HepG2 (cell line): ENCODE measurements around the gene RPLP2. TPM values are rescaled to one million over a fixed set of nuclear protein-coding genes. Genes with fewer than 3 reads are reported as not detected.

Experiments used
- ARNT2 ChIP-seq: sonication (generic); formaldehyde crosslinking; IDR thresholded peaks from 2 replicates; pipeline ENCODE4 v1.8.0; 2022; ENCODE audit warnings: mild to moderate bottlenecking, low read depth, missing genetic modification reagents, moderate library complexity
- KAT7 ChIP-seq: IDR thresholded peaks from 2 replicates; pipeline ENCODE4 v1.6.1; 2018; ENCODE audit warnings: borderline replicate concordance, missing compliant biosample characterization
- KDM2A ChIP-seq: sonication (generic); formaldehyde crosslinking; IDR thresholded peaks from 2 replicates; pipeline ENCODE4 v1.4.0; 2020; ENCODE audit warnings: low read depth, missing genetic modification reagents, borderline replicate concordance
- PAWR ChIP-seq: sonication (generic); formaldehyde crosslinking; IDR thresholded peaks from 2 replicates; pipeline ENCODE4 v1.4.0; 2020; ENCODE audit warnings: missing genetic modification reagents, mild to moderate bottlenecking, borderline replicate concordance
- TBX2 ChIP-seq: sonication (generic); formaldehyde crosslinking; IDR thresholded peaks from 2 replicates; pipeline ENCODE4 v1.5.0; 2020; ENCODE audit warnings: missing genetic modification reagents, mild to moderate bottlenecking, borderline replicate concordance
- ZFY ChIP-seq: sonication (generic); formaldehyde crosslinking; IDR thresholded peaks from 2 replicates; pipeline ENCODE4 v1.4.0; 2020; ENCODE audit warnings: missing genetic modification reagents
- ZNF589 ChIP-seq: sonication (generic); formaldehyde crosslinking; conservative IDR thresholded peaks from 2 replicates; pipeline ENCODE4 v1.8.0; 2022; ENCODE audit warnings: mild to moderate bottlenecking, moderate library complexity, missing genetic modification reagents
- polyA plus RNA-seq, 8 experiments: library from polyadenylated mRNA; depleted of rRNA in 3 of 8; stranded (reverse) in 7 of 8; unstranded in 1 of 8; fragments of >200 nt; fragmentation: Illumina TruSeq in 4 of 8; extraction: Trizol in 4 of 8; gene quantifications; 2 replicates each; pipeline versions ENCODE4 v1.2.1 to v1.2.3, GENCODE V29; 2011 to 2016; ENCODE audit warnings: low read depth in 4 of 8, missing spikeins in 1 of 8, mixed read lengths in 1 of 8; ENCODE audit not compliant: insufficient read depth in 1 of 8
- total RNA-seq, 5 experiments: library from RNA; depleted of rRNA; stranded (reverse); fragments of >200 nt; fragmentation: Illumina TruSeq; extraction: Trizol; gene quantifications; 2 replicates each; pipeline ENCODE4 v1.2.3, GENCODE V29; 2016; ENCODE audit warnings: low read depth in 1 of 5
- TF ChIP-seq, protein P1 (sequence below): sonication (generic); formaldehyde crosslinking; IDR thresholded peaks from 2 replicates; pipeline ENCODE4 v1.5.0; 2020; ENCODE audit warnings: mild to moderate bottlenecking, missing genetic modification reagents
- TF ChIP-seq, protein P2 (sequence below): sonication (generic); formaldehyde crosslinking; IDR thresholded peaks from 2 replicates; pipeline ENCODE4 v1.4.0; 2020; ENCODE audit warnings: missing genetic modification reagents
- TF ChIP-seq, protein P3 (sequence below): sonication (generic); formaldehyde crosslinking; IDR thresholded peaks from 2 replicates; pipeline ENCODE4 v1.8.1; 2023; ENCODE audit warnings: mild to moderate bottlenecking, missing genetic modification reagents

The RPLP2 gene
- total and polyA plus RNA-seq, 2 of the 13 experiments (the other 11 are each of a cell fraction or from before 2014, with no cell fraction given), result 978 to 2,106 TPM

DNA sequence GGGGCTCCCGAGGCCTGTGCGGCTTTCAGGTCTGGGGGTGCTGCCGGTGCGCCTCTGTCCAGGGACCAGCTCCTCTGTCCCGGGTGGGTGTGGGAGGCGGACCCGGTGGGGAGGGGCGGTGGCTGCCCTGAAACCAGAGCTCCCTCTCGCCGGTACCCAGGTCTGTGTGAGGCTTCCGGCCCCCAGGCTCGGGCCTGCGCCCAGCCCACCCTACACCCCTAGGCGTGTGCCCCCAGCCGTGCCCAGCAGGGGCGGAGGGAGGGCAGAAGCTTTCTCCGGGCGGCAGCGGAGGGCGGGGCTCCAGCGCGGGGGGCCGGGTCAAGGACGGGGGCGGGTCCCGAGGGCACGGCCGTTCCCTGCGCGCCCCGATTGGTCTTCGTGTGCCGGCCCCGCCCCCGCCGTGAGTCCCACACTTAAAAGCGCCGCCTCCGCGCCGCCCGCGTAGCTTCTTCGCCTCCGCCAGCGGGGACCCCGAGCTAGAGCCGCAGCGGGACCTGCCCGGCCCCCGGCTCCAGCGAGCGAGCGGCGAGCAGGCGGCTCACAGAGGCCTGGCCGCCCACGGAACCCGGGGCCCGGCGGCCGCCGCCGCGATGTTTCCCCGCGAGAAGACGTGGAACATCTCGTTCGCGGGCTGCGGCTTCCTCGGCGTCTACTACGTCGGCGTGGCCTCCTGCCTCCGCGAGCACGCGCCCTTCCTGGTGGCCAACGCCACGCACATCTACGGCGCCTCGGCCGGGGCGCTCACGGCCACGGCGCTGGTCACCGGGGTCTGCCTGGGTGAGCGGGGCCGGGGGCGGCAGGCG, 9.6 kb downstream of the RPLP2 start (continued):
- TF ChIP-seq, protein P1, sequence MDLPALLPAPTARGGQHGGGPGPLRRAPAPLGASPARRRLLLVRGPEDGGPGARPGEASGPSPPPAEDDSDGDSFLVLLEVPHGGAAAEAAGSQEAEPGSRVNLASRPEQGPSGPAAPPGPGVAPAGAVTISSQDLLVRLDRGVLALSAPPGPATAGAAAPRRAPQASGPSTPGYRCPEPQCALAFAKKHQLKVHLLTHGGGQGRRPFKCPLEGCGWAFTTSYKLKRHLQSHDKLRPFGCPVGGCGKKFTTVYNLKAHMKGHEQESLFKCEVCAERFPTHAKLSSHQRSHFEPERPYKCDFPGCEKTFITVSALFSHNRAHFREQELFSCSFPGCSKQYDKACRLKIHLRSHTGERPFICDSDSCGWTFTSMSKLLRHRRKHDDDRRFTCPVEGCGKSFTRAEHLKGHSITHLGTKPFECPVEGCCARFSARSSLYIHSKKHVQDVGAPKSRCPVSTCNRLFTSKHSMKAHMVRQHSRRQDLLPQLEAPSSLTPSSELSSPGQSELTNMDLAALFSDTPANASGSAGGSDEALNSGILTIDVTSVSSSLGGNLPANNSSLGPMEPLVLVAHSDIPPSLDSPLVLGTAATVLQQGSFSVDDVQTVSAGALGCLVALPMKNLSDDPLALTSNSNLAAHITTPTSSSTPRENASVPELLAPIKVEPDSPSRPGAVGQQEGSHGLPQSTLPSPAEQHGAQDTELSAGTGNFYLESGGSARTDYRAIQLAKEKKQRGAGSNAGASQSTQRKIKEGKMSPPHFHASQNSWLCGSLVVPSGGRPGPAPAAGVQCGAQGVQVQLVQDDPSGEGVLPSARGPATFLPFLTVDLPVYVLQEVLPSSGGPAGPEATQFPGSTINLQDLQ (CRISPR knock-in tag), result 0 out of 2 replicates have a peak, but pooled peaks have one; percentile 34
- 0 out of 2 replicates have a peak, but pooled peaks have one; percentile 3 for TF ChIP-seq ZNF589 (CRISPR knock-in tag)
- 0 out of 2 replicates have a peak, but pooled peaks have one; percentile 43 for TF ChIP-seq TBX2
- peak; percentile 76 for TF ChIP-seq KDM2A (CRISPR knock-in tag)
- TF ChIP-seq KAT7 (CRISPR knock-in tag), result peak; percentile 21; the same call in 1 of the 2 replicates
- peak; percentile 69; the same call in 1 of the 2 replicates for TF ChIP-seq ARNT2
- TF ChIP-seq PAWR (CRISPR knock-in tag), result no peak
- peak; percentile 81 for TF ChIP-seq ZFY (CRISPR knock-in tag)
- TF ChIP-seq, protein P2, sequence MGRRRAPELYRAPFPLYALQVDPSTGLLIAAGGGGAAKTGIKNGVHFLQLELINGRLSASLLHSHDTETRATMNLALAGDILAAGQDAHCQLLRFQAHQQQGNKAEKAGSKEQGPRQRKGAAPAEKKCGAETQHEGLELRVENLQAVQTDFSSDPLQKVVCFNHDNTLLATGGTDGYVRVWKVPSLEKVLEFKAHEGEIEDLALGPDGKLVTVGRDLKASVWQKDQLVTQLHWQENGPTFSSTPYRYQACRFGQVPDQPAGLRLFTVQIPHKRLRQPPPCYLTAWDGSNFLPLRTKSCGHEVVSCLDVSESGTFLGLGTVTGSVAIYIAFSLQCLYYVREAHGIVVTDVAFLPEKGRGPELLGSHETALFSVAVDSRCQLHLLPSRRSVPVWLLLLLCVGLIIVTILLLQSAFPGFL (CRISPR knock-in tag), result no peak
- TF ChIP-seq, protein P3, sequence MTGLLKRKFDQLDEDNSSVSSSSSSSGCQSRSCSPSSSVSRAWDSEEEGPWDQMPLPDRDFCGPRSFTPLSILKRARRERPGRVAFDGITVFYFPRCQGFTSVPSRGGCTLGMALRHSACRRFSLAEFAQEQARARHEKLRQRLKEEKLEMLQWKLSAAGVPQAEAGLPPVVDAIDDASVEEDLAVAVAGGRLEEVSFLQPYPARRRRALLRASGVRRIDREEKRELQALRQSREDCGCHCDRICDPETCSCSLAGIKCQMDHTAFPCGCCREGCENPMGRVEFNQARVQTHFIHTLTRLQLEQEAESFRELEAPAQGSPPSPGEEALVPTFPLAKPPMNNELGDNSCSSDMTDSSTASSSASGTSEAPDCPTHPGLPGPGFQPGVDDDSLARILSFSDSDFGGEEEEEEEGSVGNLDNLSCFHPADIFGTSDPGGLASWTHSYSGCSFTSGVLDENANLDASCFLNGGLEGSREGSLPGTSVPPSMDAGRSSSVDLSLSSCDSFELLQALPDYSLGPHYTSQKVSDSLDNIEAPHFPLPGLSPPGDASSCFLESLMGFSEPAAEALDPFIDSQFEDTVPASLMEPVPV (CRISPR knock-in tag), result peak; percentile 54; the same call in 1 of the 2 replicates
